Brain pericyte (primary cell): Measurements from ENCODE around the gene ZFYVE27.

Experiments used
- DNase-seq: peaks from one replicate; pipeline ENCODE4 v3.0.0-alpha.2; 2012; ENCODE audit warnings: low read depth, low spot score

The ZFYVE27 gene

DNA sequence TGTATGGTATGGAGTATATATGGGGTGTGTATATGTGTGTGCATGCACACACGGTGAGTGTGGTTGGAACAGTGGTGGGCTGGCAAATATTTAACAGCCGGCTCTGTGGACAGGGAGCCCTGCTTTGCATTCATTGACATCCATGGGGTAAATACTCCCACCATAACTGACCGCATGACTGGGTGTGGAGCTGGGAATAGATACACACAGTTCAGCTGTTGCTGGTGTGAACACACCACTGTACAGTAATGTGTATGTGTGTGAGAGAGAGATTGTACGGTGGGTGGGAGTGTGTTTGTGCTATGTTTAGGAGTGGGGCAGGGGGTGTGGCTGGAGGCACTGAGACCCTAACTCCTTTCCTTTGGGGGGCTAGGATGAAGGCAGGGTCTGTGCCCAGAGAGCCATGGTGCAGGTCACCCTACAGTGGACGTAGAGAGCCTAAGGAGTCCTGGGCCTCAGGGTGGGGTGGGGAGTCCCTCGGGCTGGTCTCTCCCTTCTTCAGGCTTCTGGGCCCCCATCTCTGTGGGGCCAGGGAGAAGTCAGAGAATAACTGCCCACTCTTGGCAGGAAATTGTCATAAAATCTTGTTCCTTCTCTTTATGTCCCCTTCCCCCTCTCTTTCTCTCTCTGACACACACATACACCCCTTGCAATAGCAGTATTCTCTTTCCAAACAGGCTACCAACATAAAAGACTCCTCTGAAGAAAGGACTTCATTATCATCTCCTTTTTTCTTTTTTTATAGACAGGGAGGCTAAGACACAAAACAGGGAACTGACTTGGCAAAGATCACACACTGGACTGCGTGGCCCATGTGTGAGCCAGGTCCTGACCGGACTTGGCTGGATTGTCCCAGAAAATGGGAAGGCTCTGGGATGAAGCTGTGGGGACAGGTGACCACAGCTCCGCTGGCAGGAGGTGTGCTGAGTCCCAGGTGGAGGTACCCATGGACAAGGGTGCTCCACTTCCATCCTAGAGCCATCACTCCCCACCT is 31.7 kb downstream of the ZFYVE27 start:
- no peak for DNase-seq

GRCh38 chr10:97770255-97770654 is 33.3 kb downstream of the ZFYVE27 start:
- DNase-seq: no peak

DNA sequence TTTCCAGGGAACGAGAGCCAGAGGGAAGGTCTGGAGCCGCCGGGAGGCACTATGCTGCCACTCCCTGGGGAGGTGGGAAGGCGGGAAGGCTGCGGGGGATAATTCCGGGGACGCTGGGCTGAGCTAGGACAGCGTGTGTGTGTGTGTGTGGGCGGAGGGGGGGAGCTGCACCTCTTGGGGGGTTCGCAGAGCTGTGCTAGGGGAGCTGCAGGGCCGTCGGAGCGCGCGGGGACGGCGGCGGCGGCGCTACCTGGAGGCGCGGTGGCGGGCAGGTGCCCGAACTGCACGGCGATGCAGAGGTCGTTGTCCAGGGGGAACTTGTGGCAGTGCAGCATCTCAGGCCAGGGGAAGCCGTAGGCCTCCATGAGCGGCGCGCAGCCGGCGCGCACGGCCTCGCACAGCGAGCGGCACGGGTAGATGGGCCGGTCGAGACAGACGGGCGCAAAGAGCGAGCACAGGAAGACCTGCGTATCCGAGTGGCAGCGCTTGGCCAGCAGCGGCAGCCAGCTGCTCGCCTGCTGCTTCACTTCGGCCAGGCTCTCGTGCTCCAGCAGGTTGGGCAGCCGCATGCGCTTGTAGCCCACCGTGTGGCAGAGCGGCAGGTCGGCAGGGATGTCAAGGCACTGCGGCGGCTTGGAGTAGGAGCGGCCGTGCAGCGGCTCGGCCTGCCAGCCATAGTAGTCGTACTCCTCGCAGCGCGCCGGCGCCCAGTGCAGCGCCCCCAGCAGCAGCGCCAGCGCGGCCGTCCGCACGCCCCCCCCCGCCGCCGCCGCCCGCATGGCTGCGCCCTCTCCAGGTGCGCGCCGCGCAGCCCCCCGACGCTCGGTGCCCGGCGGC is 34.3 kb downstream of the ZFYVE27 start:
- no peak for DNase-seq

DNA sequence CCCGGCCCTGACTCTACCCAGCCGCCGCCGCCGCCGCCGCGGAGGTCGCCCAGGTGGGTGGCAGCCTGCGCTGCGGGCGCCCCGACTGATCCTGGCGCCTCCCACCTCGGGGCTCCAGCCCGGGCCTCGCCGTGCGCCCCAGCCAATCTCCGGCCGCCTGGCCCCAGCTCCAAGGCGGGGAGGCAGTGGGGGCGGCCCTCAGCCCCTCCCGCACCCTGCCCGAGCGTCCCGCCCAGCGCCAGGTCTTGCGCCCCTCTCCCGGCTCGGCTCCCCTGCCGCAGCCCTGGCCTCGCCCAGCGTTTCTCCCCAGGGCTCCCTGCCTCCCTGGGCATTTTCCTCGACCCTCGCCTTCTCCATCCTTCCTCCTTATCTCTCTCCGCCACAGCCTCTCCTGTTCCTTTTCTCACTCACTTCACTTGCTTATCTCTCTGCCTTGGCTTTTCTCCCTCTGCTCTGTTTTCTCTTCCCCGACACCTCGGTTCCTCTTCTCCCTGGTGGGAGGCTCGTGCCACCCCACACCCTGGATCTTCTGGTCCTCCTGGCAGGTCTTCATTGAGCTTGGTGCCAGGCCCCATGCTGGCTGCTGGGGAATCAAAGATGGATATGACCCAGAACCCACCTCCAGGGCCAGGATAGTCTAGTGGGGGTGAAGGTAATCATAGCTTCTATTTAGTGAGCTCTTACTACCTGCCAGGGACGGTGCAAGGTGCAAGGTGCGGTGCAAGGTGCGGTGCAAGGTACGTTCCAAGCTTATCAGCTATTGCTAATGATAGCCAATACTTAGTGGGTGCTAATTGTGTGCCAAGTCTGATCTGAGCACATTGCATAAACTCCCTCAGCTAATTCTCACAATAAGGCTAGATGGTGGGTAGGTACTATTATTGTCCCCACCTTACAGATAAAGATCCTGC is 35.2 kb downstream of the ZFYVE27 start, which contains the start of gene SFRP5:
Gene SFRP5 (minus strand): TSS at position 87 of the 911 bp plus-strand sequence. CDS start 166 bp downstream, outside the sequence.
- no peak for DNase-seq

- no peak for DNase-seq
Measured at GRCh38 chr10:97773096-97773495, 36.2 kb downstream of the ZFYVE27 start.

- DNase-seq: no peak
Measured at GRCh38 chr10:97774811-97775294, 37.9 kb downstream of the ZFYVE27 start.

DNA sequence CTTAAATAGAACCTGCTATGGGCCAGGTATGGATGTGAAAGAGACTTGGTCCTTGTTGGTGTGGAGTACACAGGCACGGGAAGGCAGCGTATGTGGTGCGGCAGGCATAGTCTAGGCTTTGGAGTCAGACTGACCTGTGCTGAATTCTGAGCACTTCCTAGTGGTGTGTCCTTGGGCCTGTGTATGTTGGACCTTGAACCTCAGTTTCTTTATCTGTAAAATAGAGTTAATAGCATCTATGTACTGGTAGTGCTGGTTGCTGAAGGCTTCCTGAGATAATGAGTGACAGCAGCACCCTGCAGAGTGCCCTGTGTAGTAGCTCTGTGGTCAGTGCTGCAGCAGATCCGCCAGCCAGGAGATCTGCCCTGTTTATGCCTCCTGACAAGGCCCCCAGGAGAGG is 40.2 kb downstream of the ZFYVE27 start:
- DNase-seq: no peak

DNA sequence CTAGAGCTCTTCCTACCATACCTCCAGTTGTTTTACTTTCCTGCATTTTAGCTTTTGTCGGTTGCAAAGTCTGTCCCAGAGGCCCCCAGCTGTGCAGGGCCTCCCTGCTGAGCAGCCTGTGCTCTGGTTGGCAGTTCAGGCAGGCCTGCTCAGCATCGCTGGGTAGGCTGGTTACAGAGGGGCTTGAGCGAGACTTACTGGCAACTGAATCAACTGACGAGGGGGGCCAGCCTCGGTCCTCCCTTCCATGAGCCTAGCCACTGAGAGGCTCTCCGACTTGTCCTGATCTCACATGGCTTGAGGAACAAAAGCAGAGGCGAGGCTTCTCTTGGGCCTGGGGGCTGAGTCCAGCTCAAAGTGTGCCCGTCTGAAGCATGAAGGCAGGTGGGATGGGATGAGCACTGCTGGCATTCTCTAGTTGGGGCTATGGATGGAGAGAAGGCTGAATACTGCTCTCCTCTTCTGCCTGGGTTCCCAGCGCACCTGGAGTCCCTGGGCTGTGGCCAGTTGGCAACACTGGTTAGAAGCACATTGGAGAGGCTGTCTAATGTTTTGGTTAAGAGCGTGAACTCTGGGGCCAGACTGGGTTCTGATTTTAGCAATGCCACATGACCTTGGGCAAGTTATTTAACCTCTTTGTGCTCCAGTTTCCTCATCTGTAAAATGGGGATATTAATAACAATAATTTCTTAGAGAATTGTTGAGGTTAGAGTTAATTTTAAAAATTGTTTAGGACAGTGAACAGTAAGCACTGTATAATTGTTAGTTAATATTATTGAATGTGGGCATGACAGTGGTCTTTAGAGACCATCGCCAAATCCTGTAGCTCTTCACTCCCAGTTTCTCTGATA is 41.7 kb downstream of the ZFYVE27 start:
- peak; percentile 20 for DNase-seq

DNA sequence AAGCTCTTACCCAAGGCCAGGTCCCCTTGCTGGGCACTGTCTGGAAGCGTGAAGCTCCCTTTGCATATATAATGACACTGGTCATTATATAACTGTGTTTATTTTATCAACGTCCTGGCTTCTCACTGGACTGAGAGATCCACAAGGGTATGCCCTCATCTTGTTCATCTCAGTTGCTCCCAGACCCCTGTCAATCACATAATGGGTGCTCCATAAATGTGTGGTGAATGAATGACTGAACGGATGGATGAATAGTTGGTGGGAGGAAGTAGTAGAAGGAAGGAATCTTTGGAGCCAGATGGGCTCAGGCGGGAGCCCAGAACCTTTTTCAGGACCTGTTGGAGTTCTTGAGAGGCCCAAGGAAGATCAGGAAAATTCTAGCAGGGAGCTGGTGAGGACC is 42.6 kb downstream of the ZFYVE27 start:
- no peak for DNase-seq

DNA sequence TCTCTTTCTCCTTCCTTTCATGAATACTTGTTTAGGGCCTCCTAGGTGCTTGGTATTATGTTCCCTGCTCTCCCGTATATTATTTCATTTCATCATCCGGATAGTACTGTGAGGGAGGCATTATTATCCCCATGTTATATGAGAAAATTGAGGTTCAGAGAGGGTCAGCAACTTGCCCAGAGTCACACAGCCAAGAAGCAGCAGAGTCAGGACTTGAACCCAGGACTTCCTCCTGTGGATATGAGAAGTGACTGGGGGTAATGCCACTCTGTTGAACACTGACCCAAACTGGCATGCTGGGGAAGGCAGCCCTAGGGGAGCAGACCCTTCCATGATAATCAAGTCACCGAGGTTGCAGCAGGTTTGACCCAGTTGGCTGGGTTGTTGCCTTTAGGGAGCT is 43.0 kb downstream of the ZFYVE27 start:
- no peak for DNase-seq

GRCh38 chr10:97780841-97781617 is 44.1 kb downstream of the ZFYVE27 start:
- peak; percentile 22 for DNase-seq

DNA sequence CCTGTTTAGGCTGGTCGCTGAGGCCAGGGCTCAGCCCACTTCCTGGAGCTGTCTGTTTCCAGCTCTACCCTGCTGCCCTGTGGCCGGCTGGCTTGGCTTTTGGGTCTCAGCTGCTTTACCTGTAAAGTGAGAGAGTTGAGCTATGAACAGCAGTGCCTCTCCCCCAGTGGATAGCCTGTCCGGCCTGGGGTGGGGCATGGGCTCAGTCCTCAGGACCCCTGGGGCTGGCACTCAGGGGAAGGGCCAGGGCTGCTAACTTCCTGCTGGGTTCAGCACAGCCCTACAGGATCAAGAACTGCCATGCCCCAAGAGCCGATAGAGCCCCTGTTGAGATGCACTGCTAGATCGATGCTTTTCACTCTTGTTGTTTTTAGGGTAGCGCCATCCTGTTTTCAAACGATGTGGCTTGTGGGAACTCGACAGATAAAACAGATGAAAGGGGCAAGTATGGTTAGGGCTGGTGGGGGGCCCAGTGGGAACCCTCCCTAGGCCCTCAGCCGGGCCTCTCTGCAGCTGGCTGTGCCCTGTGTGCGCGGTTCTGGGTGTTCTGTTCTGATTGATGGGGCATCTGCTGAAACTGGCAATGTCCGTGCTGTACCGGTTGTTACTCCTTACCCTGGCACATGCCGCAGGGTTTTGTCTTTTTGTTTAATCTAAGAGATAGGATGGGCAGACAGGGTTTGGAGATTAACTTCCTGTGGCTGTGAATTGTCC is 44.8 kb downstream of the ZFYVE27 start:
- no peak for DNase-seq

DNA sequence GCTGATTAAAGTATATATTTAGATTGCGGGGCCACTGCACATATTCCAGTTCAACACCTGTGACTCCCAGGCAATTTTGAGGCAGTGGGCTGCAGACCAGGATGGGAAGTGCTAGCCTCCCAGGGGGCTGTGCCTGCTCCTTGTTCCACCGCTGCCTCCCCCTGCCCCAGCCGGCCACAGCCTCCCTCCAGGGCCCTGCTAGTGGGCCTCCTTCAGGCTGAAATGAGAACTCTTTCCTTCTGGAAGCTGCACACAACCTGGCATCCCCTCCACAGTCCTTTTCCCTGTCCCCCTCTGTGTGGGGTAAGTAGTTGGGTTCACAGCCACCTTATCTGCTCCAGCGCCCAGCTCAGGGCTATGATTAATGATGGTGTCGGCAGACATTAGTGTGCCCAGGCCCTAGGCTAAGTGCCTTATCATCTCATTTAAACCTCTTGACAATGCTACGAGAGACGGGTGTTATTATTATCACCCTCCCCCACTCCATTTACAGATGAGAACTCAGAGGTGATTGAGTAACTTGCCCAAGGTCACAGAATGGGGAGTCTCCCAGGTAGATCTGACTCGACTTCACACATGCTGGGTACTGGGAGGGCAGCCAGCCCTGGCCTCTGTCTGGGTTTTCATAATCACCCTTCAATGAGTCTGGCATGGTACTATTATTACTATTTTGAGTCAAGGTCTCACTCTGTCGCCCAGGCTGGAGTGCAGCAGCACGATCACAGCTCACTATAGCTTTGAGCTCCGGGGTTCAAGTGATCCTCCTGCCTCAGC is 45.7 kb downstream of the ZFYVE27 start:
- DNase-seq: no peak

GRCh38 chr10:97784200-97784810 is 47.4 kb downstream of the ZFYVE27 start:
- DNase-seq: no peak

DNA sequence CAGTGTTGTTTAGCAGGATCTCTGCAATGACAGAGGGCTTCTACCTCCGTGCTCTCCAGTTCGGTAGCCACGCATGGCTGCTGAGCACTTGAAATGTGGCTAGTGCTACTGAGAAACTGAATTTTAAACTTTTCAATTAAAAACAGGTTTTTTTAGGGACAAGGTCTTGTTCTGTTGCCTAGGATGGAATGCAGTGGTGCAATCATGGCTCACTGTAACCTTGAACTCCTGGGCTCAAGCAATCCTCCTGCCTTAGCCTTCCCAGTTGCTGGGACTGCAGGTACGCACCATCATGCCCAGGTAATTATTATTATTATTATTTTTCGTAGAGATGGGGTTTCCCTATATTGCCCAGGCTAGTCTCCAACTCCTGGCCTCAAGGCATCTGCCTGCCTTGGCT is 48.3 kb downstream of the ZFYVE27 start:
- DNase-seq: no peak

- no peak for DNase-seq
Measured at GRCh38 chr10:97785731-97786130, 48.8 kb downstream of the ZFYVE27 start.
